Mammary epithelial cell (primary cell): ENCODE results near the gene CCT6A.

Experiments used
- EZH2 ChIP-seq: IDR thresholded peaks from 2 replicates; pipeline ENCODE4 v1.6.1; 2012; ENCODE audit warnings: low read length, inconsistent platforms, borderline replicate concordance
- TF ChIP-seq, protein P1 (sequence below), 2 donors: IDR thresholded peaks in 1 of 2; conservative IDR thresholded peaks in 1 of 2; 2 replicates each; pipeline ENCODE4 v1.5.1; 2011 to 2012; ENCODE audit warnings: inconsistent platforms in 2 of 2, low read length in 2 of 2, mild to moderate bottlenecking in 2 of 2, control low read depth in 1 of 2, low read depth in 1 of 2; ENCODE audit not compliant: insufficient read depth in 1 of 2; ENCODE audit errors: extremely low read depth in 1 of 2

DNA sequence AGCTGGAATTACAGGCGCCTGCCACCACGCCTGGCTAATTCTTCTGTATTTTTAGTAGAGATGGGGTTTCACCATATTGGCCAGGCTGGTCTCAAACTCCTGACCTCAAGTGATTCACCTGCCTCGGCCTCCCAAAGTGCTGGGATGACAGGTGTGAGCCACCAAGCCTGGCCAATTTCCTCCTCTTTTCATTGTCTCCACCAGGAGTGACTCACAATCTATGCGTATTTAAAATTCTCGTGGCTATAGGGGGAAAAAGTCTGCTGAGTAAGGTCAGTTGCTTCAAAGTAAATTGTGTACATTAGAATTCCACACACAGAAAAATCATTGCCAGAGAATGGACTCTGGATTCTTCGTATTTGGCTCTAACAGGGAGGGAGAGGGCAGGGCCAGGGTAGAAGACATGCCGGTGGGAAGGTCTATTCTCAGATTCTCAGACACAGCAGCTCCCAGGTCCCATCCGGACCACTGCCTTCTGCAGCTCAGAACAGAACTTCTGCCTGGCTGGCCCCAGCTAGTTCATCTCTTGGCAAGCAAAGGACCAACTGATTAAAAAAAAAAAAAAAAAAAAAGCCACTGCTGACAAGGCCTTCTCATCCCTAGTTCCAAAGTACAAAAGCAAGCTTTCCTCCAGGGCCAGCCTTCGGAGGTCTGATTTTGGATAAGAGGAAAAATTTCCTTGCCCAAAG, 22.5 kb upstream of the CCT6A start:
- TF ChIP-seq, protein P1, sequence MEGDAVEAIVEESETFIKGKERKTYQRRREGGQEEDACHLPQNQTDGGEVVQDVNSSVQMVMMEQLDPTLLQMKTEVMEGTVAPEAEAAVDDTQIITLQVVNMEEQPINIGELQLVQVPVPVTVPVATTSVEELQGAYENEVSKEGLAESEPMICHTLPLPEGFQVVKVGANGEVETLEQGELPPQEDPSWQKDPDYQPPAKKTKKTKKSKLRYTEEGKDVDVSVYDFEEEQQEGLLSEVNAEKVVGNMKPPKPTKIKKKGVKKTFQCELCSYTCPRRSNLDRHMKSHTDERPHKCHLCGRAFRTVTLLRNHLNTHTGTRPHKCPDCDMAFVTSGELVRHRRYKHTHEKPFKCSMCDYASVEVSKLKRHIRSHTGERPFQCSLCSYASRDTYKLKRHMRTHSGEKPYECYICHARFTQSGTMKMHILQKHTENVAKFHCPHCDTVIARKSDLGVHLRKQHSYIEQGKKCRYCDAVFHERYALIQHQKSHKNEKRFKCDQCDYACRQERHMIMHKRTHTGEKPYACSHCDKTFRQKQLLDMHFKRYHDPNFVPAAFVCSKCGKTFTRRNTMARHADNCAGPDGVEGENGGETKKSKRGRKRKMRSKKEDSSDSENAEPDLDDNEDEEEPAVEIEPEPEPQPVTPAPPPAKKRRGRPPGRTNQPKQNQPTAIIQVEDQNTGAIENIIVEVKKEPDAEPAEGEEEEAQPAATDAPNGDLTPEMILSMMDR (conservative IDR thresholded peaks at IDR 0.05 in 1 of 2, IDR thresholded peaks at IDR 0.05 in 1 of 2; ENCODE audit: extremely low read depth in 1 of 2, insufficient read depth in 1 of 2, low read depth in 1 of 2, low read length in 2 of 2): no peak
- no peak for TF ChIP-seq EZH2
